ENCODE data around the gene KREMEN1.
A peak's percentile ranks its signal among the peaks of the same experiment; 100 is the strongest.

The KREMEN1 gene

DNA sequence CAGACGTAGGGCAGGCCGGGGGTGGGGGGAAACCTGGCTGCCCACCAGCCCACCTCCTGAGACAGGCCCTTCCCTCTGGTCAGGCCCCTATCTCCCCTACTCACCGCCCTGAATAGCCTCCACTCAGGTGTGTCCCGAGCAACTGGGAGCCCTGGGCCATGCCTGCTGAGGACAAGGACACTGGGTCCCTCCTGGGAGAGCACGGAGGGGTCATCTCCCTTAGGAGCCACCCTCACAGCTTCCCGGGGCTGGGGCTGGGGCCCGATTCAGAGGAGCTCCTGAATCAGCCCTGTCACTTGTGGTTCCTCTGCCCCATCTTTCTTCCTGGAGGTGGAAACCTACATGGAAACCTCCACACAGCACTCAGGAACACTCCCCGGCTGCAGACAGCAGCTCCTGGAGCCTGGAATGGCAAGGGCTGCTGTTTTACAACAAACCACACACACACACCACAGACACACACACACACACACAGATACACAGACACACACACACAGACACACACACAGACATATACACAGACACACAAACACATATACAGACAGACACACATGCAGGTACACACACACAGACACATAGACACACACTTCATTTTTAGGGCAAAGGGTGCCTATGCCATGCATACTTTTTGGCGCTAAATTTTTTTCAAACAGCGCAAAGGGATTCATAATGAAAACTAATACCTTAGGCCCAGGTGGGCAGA lies 123.3 kb downstream of the KREMEN1 start:
- H3K27ac ChIP-seq, result no peak overlapping the region
- no peak overlapping the region for H3K4me3 ChIP-seq

DNA sequence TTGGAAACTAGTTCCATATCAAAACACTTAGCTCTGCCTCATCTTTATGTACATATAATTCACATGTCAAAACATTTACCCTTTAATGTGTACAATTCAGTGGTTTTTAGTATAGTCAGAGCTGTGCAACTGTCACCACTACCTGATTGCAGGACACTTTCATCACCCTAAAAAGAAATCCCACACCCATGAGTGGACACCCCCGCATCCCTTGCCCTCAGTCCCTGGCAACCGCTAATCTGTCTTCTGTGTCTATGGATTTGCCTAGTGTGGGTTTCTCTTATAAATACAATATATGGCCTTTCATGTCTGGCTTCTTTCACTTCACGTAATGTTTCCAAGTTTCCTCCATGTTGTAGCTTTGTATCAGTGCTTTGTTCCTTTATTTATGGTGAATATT lies 124.3 kb downstream of the KREMEN1 start:
- no peak overlapping the region for H3K4me3 ChIP-seq
- H3K27ac ChIP-seq, result no peak overlapping the region

DNA sequence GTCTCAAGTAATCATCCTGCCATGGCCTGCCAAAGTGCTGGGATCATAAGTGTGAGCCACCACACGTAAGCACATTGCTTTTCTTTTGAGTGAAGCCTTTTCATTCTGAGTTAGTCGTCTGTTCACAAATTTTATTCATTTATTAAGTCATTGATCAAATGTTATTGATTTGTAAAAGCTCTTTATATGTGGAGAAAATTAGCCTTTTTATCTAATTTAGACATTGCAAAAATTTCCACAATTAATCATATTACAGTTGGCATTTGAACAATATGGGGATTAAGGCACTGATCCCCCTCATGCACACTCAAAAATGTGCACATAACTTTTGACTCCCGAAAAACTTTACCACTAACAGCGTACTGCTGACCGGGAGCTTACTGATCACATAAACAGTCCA lies 125.4 kb downstream of the KREMEN1 start:
- Histone ChIP-seq H3K4me3 (no peak overlapping the region), H3K27ac (no peak overlapping the region)

DNA sequence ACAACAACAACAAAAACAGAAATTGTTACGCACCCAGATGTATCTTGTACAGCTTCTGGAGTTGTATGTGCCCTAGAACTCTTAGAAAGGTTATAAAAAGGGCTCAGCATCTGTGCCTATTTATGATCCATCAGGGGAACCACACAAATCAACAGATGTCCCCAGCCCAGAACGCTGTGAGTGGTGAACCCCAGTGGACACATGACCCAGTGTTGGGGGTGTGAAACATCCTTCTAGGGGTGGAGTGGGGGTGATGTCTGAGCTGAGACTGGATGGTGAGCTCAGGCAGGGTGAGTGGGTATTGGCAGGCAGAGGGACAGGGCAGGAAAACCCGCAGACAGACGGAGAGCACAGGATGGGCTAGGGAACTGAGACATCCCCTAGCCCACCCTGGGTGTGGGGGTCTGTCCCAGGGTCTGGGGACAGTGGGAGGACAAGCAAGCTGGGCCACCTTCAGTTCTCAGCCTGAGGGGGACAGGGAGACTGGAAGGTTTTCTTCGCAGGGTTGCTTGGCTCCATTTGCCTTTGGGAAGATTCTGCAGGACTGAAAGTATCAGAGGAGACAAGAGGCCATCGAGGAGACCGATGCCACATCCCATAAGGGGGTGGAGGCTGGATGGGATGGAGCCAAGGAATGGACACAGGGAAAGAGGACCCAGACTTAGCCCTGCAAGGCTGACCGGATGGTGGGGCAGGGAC lies 127.0 kb downstream of the KREMEN1 start:
- Histone ChIP-seq H3K27ac (peak overlapping the region in 1 of 21 experiments; percentile 34), H3K4me3 (no peak overlapping the region)

DNA sequence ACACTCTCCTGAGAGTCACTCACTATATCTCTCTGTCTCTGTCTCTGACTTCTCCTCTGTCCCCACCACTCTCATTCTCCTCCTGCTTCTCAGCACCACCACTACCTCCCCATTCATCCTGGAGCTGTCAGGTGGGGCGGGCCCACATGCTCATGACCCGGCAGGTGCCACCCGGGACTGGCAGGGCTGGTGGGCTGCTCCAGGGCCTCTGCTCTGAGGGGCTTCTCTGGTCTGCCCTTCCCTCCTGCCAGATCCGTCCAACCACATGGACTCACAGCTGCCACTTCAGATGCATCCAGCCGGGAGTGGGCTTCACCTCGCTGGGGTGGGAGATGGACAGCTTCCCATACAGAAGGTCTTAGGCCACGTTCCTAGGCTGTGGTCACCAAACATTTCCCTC lies 128.1 kb downstream of the KREMEN1 start:
- Histone ChIP-seq H3K27ac (no peak overlapping the region), H3K4me3 (no peak overlapping the region)

DNA sequence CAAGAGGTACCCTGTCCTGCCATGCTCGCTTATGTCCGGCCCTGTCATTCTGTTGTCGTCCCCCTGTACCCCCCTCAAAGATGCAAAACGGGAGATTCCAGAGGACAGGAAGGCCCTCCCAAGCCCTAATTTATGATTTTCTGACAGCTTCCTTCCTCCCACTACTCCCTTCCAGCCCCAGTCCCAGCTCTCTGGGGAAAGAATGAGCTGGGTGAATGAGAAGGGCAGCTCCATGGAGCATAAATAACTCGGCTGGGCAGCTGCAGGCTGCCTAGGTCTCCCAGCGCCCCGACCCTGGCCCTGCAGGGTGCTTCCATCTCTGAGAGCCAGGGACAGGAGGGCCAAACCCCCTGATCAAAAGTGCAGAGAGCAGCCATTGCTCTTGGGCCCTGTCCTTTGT lies 128.9 kb downstream of the KREMEN1 start:
- Histone ChIP-seq H3K27ac (peak overlapping the region in 10 of 21 experiments; percentile 0 to 79 (median 42)), H3K4me3 (no peak overlapping the region)

DNA sequence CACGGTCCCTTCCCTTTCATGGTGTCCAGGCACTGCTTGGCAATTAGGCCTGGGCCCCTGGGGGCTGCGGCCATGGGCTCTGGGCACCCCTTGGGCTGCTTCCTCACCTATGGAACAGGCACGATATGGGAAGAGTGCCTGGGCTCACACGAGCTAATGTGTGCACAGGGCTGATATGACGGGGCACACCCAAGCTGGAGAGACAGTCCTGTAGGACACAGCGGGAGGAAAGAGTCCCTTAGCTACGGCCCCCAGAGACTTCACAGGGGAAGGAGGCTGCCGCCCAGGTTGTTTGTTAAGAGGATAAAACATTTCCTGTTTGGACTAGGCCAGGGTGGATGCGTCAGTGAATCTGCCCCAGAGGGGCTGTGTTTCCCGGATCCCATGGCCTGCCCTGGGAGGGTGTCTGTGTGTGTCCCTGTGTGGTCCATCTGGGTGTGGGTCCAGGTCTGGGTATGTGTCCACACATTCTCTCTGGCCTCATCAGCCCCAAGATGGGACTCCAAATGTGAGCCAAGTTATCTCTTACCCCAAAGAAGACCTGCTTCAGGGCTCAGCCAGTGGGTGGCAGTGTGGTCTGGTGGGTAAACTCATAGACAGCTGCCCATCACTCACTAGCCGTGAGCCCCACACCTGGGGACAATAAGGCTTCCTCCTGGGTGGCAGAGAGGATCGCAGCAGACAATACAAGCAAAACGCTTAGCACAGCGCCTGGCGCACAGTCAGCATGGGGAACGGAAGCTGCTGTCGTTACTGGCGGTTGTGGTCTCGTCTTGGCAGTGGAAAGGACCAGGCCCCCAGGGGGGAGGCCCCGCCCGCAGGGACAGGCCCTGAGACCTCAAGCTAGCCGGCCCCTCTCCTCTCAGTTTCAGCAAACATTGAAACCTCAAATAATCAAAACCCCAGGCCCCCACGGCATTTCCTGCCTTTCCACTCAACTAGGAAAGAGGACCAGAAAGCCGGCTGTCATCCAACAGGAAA lies 129.7 kb downstream of the KREMEN1 start:
- Histone ChIP-seq H3K27ac (peak overlapping the region in 16 of 21 experiments; percentile 0 to 79 (median 37)), H3K4me3 (no peak overlapping the region)

DNA sequence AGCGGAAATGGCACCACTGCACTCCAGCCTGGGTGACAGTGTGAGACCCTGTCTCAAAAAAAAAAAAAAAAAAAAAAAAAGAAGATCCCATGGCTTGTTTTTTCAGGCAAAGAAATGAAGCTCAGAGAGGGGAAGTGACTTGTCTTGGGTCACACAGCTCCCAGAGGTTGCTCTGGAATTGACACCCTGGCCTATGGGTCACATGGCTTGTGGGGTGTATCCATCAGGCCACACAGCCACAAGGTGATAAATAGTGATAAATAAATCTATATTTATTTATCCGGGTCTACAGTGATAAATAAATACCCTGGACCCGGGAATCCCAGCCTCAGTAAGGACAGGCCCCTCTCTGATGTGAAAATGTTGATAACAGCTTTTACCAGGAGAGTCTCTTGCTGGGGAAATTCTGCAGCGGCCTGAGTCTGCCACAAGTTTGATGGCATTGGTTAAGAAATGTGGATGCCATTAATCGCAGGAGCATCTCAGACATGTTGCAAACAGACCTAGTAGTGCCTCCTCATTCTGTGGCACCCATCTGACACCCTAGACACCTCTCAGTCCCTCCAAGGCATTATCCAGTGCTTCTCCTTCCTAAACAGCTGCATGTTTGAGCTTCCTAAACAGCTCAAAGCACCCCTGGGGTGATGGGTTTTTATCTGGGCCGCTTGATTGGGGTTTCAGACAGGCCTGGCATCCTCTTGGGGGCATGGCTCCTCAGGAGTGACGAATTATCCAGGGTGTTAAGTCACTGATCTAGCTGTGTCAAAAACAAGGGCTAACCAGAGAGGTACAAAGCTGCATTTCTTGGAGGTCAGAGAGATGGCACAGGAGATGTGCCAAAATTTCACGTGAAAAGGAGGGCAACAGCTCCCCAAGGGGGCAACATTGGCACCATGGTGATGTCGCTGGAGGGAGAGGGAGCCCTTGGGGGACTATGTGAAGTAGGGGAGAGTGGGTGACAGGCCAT lies 130.9 kb downstream of the KREMEN1 start:
- H3K27ac ChIP-seq, result peak overlapping the region in 6 of 21 experiments; percentile 6 to 57 (median 18)

DNA sequence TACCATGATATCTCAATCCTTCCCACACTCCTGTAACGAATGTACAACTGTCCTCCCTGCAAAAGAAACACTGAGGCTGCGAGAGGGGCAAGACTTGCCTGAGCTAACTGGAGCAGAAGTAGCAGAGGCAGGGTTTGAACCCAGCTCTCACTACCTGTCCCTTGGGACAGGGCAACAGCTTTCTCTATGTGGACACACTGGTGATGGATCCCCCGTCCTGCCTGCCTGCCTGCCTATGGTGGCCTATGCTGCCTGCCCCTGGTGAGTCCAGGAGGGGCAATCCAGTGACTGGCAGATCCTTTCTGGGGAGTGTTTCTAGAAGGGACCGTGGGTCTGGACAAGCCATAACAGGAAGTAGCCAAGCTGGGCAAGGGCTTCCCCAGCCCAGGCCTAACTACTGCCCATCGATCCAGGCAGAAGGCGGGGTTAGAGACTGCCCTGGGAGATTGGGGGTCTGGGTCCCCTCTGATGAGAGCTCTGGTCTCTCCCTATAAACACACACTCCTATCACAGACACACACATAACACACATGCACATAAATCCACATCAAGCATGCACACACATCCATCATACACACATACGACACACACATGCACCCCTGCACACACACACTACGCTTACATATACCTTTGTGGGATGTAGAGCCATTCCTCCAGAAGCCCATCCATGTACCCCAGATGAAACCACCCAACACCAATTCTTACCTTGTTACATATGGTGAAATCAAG lies 131.8 kb downstream of the KREMEN1 start:
- Histone ChIP-seq H3K27ac (peak overlapping the region in 5 of 21 experiments; percentile 4 to 57 (median 9)), H3K4me3 (no peak overlapping the region)

More for the DNA sequence above, 130.9 kb downstream of the KREMEN1 start:
- no peak overlapping the region for H3K4me3 ChIP-seq

DNA sequence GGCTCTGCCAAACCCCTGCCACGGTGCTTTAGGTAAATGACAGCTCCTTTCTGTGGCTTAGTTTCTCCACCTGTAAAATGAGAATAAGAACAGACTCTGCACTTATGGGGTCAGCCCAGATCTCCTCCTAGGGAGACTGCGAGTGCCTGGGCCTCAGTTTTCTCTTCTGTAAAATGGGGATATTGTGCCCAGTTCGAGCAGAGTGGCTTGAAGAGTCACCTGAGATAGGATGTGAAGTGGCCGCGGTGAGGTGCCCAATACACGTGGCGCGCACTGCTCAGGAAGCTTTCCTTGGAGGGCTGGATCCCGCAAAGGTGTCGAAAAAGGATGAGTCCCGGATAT lies 132.4 kb downstream of the KREMEN1 start:
- H3K4me3 ChIP-seq, result peak overlapping the region in 4 of 7 experiments; percentile 24 to 57 (median 44)
- peak overlapping the region in 8 of 21 experiments; percentile 49 to 71 (median 66) for H3K27ac ChIP-seq

DNA sequence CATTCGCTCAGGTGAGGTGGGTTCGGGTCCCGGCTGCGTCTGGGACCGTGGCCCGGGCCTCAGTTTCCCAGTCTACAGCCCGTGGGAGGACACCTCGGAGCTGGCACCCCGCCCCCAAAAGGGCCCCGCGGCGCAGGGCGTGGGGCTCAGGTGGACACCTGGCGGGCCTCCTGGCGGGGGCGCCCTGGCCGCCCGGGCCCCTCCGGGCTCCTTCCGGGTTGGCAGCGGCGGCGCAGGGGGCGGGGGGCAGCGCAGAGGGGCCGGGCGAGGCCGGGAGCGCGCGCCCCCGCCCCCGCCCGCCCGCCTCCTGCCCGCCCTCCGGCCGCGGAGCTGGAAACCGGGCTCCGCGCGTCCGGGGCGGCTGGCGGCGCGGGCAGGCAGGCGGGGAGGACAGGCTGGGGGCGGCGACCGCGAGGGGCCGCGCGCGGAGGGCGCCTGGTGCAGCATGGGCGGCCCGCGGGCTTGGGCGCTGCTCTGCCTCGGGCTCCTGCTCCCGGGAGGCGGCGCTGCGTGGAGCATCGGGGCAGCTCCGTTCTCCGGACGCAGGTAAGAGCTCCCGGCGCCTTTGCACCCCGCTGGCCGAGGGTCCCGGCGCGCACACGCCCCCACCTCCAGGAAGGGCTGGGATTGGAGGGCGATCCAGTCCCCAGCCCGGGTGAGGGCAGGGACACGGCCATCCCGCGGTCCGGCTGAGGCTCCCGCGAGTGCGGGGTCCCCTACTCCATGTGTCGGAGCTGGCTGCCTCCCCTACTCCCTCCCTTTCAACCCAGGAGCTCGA lies 132.9 kb downstream of the KREMEN1 start, which contains the start of gene EMID1:
TSS of gene EMID1 (plus strand) at position 303 of the 778 bp plus-strand sequence. CDS start at position 446, 143 bp downstream.
- H3K4me3 ChIP-seq, result peak within 1 kb of the TSS; percentile 29 to 57 (median 41)
- H3K27ac ChIP-seq, result peak within 1 kb of the TSS in 12 of 21 experiments; percentile 7 to 79 (median 64)

DNA sequence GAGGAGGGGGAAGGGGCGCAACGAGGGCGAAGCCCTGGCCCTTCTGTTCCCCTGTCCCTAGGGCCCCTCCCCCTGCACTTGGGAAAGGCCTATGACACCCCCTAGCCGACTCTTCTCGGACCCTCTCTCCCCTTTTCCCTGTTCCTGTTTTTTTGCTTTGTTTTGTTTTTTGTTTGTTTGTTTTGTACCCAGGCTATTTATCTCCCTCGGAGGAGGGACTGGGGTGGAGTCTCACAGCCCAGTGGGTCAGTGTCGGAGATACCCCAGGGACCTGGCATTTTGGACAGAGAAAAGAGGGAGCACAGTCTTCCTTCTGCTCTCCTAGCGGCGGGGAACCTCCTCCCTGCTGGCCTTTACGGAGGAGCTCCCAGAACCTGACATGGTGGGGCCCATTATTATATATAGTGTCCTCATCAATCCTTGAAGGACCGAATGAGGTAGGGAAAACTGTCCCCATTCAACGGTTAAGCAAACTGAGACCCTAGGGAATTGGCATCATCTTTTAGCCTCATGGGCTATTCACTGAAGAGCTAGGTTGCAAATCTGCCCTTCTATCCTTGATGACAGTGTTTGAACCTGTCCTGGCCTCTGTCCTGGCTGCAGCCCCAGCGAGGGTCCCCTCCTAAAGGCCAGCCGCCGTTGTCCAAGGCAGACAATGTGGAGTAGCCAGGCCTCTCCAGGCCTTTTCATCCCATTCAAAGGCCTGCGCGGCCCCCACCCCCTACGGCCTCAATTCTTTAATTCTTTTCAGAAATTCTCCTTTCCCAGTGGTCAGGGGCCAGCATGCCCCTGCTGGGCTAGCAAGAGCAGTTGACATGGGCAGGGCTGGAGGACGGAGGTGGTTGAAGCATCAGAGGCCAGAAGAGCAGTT lies 133.8 kb downstream of the KREMEN1 start:
- H3K27ac ChIP-seq, result peak overlapping the region in 12 of 21 experiments; percentile 7 to 79 (median 59)

DNA sequence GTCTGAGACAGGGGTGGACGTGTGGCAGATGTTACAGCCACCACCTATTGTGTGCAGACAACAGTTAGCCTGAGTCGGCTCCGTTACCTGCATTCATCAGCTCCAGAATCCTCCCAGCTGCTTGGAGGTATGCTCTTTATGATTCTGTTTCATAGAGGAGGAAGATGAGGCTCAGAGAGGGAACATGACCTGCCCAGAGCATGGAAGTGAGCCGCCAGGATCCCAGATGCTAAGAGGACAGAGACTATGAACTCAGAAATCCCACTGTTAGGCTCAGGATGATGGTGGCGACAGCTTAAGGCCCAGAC lies 134.4 kb downstream of the KREMEN1 start:
- Histone ChIP-seq H3K27ac (peak overlapping the region in 3 of 21 experiments; percentile 10 to 79 (median 68)), H3K4me3 (peak overlapping the region in 1 of 7 experiments; percentile 57)

More for the DNA sequence above, 133.8 kb downstream of the KREMEN1 start:
- H3K4me3 ChIP-seq, result peak overlapping the region; percentile 29 to 57 (median 41)

DNA sequence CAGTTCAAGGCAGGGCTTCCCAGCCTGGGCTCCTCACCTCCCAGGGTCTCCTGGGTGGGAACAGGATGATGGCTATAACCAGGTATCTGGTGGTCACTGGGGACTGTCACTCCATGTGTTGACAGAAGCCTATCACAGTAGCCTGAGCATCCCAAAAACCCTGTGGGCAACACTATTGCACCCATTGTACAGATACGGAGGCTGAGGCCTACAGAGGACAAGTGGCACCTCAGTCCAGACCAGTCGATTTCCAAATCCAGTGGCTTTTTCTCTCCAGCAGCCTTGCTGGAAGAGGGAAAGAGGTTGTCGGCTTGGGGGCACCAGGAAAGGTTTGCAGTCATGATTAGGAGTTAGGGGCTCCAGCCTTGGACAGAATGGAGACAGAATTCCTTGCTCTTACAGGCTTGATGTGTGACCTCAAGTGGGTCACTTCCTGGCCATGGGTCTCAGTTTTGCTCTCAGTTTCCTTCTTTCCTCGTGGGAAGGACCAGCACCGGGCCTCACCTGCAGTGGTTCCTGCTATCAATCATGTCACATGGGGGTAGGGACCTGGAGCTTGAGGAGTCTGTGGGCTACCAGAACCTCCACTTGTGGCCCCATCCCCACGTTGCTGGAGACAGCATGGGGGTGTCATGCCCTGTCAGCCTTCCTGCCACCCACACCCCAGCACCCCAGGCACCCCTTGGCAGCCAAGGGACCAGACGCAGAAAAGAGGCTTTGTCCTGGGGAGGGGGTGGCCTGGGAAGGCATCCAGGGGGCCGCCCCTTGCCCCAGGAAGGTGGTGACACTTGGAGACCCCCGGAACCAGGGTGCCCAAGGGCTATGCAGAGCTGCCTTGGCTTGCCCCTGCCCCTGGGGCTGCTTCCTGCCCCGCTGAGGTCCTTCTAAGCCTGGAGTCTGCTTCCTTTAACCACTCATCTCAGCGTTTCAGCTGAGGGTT lies 135.0 kb downstream of the KREMEN1 start:
- peak overlapping the region in 1 of 21 experiments; percentile 10 for H3K27ac ChIP-seq
- no peak overlapping the region for H3K4me3 ChIP-seq

DNA sequence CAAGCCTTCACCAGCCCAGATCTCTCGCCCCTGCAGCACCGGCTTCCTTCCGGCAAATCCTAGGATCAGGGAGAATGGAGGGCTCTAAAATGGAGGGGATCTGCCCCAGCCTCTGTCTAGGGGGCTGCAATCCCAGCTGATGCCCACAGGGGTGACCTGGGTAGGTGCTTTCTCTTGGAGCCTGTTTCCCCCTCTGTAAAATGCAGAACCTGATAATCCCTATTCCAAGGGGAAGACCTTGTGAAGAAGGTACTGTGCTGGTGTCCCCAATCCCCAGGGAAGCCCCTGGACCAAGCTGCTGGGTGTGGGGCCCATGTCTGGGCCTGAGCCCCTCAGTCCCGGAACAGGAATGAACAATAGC lies 135.6 kb downstream of the KREMEN1 start:
- Histone ChIP-seq H3K4me3 (no peak overlapping the region), H3K27ac (peak overlapping the region in 4 of 21 experiments; percentile 16 to 65 (median 33))

All from skin epidermis (tissue), 12 donors.